Loucy (cell line): Measurements from ENCODE around the gene BAD.

Experiments
- EZH2phosphoT487 ChIP-seq: fragments of 200-600 bp; IDR thresholded peaks from 2 replicates; pipeline ENCODE4 v1.6.1; 2018; ENCODE audit warnings: antibody characterized with exemption, mild to moderate bottlenecking, moderate library complexity, borderline replicate concordance
- TF ChIP-seq, protein P1 (sequence below): fragments of 200-600 bp; sonication (generic); conservative IDR thresholded peaks from 2 replicates; pipeline ENCODE4 v1.5.1; 2014; ENCODE audit warnings: mild to moderate bottlenecking, antibody characterized with exemption, low read length

DNA sequence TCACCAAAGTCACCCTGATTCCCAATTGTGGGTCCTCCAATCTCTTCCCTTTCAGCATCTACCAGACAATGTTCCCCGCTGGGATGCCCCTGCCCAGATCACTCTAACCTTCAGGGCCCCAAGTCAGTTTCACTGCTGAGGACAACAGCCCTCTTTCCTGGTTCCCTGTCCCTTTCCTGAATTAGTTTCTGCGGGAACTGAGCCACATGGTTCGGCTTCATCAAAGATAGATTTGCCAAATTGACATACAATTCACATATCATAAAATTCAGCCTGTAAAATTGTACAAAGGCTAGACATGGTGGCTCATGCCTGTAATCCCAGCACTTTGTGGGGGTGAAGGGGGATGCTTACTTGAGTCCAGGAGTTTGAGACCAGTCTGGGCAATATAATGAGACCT, 43.5 kb upstream of the BAD start:
- TF ChIP-seq EZH2phosphoT487, result no peak
- TF ChIP-seq, protein P1, sequence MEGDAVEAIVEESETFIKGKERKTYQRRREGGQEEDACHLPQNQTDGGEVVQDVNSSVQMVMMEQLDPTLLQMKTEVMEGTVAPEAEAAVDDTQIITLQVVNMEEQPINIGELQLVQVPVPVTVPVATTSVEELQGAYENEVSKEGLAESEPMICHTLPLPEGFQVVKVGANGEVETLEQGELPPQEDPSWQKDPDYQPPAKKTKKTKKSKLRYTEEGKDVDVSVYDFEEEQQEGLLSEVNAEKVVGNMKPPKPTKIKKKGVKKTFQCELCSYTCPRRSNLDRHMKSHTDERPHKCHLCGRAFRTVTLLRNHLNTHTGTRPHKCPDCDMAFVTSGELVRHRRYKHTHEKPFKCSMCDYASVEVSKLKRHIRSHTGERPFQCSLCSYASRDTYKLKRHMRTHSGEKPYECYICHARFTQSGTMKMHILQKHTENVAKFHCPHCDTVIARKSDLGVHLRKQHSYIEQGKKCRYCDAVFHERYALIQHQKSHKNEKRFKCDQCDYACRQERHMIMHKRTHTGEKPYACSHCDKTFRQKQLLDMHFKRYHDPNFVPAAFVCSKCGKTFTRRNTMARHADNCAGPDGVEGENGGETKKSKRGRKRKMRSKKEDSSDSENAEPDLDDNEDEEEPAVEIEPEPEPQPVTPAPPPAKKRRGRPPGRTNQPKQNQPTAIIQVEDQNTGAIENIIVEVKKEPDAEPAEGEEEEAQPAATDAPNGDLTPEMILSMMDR, result no peak
